Embryonic facial prominence (tissue), 1 donor: Measurements from ENCODE around the gene HSPA5.
"Not testable (repeated sequence)": the region's sequence is repeated elsewhere in the genome, so short reads cannot be mapped to it uniquely, and the experiment has no call there.

Source experiments
- DNase-seq: peaks from one replicate; pipeline ENCODE4 v3.0.0-alpha.2; 2016; ENCODE audit errors: extremely low spot score

The HSPA5 gene

DNA sequence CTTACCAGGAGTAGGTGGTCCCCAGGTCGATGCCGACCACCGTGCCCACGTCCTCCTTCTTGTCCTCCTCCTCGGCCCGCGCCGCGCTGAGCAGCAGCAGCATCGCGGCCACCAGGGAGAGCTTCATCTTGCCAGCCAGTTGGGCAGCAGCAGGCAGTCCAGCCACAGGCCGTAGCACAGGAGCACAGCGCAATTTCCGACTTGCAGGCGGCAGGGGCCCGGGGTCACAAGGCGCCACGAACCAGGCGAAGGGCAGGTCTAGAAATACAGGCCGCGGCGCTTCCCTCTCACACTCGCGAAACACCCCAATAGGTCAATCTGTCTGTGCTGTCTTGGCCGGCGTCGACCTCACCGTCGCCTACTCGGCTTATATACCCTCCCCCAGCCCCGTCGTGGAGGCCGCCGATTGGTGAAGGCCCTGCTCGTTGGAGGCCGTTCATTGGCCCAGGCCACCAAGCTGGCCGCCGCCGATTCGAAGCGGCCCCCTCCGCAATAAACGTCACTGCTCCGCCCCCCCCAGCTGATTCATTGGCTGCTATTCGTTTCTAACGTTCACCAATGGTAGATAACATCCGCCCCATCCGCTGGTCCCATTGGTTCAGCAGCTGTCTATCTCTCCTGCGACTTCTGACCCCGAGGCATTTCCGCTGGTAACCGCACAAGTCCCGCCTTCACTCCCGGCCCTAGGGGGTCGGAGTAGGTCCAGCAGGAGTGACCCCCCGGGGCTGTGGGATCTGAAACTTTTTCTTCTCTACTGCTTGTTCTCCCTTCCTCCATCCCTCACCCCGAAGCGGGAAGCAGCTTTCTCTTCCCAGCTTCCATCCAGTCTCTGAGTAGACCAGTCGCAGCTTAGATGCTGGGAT, at the start of gene HSPA5:
Gene HSPA5 (minus strand): TSS at position 344 of the 863 bp plus-strand sequence. CDS start 217 bp downstream, at position 127.
- DNase-seq = peak; percentile 99

DNA sequence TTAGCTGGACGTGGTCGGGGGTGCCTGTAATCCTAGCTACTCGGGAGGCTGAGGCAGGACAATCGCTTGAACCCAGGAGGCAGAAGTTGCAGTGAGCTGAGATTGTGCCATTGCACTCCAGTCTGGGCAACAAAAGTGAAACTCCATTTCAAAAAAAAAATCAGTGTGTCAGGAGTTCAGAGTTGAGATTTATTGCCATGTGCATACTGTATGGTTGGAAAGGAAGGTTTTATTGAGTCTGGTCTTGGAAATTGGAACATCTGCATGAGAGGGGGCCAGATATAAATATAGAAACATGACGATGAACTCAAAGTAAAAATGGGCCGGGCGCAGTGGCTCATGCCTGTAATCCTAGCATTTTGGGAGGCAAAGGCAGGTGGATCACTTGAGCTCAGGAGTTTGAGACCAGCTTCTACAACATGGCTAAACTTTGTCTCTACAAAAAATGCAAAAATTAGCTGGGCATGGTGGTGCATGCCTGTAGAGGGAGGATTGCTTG, 45.8 kb upstream of the HSPA5 start:
- DNase-seq = not testable (repeated sequence)

DNA sequence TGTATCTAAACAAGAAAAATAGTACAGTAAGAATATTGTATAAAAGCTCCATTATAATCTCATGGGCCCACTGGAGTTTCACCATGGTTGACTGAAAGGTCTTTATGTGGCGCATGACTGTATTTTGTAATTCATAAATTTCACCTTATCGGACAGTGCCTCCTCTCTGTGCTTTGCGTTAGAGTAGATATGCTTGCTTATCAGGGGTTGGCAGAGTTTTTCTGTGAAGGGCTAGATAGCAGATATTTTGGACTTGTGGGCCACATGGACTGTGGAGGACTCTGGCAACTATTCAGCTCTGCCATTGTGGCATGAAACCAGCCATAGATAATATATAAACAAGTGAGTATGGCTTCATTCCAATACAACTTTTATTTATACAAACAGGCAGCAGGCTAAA, 43.7 kb upstream of the HSPA5 start:
- no peak for DNase-seq

DNA sequence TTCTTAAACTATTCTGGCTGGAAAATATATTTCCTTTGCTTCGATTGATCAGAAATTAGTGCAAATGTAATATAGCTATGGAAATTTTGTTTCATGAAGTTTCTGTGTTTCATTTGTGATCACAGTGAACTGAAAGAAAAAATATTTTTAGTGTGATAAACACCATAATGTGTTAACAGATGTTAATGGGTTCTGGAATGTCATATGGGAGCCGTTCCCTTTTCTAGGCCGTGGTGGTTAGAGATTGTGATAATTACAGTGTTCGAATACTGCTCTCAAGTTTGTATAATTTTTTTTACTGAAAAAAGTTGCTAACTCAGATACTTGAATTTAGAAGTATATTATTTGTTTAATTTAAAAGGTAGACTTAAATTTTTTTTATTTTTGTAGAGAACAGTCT, 39.8 kb upstream of the HSPA5 start:
- DNase-seq = no peak

DNA sequence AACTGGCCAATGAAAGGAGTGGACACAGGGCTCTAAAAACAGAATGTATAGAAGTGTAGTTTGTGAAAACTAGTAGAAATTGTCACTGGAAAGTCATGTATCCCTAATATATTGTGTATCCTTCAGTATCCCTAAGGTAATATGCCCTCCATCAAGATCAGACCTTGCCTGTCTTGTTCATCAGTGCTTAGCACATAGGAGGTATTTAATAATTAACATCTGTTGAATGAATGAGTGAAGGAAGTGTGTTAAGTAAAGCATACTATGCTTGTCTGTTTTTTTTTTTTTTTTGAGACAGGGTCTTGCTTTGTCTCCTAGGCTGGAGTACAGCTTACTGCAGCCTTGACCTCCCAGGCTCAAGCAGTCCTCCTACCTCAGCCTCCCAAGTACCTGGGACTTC, 36.3 kb upstream of the HSPA5 start:
- DNase-seq = no peak

DNA sequence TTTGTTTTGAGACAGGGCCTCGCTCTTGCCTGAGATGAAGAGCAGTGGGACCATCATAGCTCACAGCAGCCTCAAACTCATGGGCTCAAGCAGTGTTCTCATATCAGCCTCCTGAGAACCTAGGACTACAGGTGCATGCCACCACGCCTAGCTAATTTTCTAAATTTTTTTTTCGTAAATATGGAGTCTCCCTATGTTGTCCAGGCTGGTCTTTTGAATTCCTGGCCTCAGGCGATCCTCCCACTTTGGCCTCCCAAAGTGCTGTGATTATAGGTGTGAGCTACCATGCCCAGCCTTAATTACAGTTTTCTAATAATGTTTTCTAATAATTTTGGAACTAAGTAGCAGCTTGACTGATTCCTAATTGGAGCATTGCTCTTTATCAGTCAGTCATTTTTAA, 35.6 kb upstream of the HSPA5 start:
- DNase-seq = no peak

DNA sequence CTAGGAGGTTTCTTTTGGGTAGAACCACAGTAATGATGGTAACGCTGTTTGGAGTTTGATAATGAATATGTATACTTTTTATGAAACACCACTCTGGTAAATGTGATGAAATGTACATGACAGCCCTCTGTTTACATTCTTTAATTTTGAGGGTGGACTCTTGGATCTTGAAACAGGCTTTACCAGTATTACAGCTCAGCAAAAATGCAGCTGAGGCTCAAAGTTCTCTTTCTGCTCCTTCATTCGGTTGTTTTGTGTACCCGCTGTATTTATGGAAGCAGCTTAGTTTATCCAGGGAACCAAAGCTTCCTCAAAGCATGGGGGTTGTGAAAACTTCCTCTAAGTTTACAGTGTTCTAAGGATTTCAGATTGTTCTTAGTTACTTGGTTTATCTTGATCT, 31.6 kb upstream of the HSPA5 start:
- DNase-seq = no peak

DNA sequence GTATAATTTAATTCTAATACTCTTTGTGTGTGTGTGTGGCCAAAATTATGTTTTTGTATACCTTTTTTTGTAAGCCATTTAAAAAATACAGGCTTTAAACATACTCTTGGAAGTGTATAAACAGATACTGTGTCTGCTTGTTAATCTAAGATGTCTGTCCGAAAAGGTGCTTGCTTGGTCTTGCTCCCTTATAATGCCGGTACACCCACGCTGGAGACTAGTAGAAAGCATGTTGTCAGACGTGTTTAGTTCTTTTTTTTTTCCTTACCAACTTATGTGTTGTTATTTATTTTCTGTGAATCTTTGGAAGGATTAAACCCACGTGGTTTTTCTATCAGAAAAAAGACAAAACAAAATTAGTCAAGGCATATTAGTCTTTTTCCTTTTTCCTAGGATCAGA, 29.9 kb upstream of the HSPA5 start:
- DNase-seq = no peak

DNA sequence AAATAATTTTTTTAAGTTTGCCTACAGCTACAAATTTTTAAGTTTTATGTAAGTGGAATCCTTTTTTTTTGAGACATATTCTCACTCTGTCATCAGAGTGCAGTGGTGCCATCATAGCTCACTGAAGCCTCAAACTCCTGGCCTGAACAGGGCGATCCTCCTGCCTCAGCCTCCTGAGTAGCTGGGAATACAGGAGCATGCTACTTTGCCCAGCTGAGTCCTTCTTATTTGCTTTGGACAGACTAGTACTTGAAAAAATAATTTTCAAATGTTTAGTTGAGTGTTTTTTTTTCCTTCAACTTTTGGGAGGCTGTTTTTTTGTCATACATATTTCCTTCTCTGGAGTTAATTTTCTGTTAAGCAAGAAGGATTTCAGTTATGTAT, 27.9 kb upstream of the HSPA5 start:
- DNase-seq = no peak

DNA sequence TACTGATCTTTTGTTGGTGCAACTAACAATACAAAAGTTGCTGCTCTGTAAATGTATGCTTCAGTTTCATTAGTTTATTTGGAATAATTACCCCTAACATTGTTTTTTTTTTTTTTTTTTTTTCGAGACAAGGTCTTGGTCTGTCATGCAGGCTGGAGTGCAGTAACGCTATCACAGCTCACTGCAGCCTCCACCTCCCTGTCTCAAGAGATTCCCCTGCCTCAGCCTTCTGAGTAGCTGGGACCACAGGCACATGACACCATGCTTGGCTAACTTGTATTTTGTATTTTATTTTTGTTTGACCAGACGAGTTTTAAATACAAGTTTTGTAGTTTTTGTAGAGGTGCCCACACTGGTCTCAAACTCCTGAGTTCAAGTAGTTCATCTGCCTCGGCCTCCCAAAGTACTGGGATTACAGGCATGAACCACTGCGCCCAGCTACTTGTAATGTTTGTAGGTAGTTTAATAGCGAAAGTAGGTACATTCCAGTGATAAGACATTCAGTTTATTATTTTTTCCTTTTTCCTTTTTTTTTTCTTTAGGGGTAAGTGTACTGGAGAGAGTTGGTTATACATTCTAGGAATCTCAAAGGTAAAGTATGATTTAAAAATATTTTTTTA, 27.4 kb upstream of the HSPA5 start:
- no peak for DNase-seq

DNA sequence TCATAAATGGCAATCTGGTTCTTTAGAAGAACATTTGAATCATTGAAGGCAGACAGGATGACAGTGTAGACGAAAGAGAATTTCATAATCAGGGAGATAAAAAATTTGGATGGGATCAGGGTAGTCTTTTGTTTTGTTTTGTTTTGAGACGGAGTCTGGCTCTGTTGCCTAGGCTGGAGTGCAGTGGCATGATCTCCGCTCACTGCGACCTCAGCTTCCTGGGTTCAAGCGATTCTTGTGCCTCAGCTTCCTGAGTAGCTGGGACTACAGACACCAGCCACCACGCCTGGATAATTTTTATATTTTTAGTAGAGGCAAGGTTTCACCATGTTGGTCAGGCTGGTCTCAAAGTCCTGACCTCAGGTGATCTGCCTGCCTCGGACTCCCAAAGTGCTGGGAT, 22.9 kb upstream of the HSPA5 start:
- DNase-seq = not testable (repeated sequence)

DNA sequence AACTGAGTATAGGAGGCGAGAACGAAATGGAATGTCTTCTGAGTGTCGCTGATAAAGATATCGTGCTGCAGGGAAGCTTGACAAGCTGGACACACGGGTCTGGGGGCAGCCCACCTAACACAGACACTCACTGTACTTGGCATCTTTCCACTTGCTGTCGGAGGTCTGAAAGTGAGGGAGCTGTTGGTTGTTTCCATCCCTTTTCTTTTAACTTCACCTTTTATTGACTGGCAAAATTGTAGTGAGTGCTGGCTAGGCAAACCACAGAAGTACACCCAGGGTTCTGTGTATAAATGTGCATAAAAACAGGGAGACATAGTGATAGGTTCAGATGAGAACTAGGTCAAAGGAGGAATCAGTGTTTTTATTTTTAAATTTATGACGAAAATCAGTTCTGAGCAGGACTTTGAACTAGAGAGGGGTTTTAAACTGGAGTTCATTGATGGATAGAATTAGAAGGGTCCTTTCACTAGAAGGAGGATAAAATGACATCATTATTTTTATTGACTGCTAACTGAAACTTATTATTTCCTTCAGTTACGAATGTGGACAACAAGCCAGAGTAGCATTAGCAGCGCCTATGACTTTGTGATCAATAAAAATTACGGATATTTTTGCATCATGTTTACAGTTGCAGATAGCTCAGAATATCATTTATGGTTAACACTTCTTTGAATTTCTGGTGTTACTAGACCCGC, 21.3 kb upstream of the HSPA5 start:
- no peak for DNase-seq

DNA sequence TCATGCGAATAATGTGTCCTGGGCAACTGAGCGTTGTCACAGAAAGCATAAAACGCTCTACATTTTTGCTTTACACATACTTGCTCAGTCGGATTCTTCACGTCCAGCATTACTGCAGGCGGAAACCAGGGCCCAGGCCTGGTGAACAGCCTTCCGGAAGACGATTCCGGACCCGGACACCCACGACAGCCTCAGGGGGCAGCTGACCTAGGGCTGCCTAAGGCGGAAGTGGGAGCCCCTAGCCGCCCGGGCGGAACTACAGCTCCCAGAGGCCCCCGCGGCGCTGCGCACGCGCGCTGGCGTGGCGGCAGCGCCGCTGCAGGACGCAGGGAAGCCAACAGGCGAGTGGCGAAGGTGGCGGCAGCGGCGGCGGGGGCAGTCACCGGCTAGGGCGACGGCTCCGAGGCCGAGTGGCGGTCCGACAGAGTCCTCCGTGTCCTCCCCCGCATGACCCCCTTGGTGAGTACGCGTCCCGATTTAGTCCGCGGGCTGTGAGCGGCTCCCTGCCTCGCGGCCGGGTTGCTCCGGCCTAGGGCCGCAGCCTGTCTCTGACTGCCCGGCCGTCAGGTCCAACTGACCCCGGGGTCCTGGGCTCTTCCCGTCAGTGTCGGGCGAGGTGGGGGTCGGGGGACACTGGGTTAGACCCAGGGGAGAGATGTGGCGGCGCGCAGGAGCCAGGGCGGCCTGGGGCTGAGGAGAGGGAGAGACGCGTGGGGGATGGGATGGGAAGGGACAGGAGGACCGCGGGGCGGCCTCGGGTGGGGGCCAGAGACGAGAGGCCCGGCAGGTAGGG, 20.6 kb upstream of the HSPA5 start, which contains the start of gene GAPVD1:
Gene GAPVD1 (plus strand): TSS at position 326 of the 793 bp plus-strand sequence. CDS start 37,096 bp downstream, outside the sequence.
- DNase-seq = peak; percentile 53

DNA sequence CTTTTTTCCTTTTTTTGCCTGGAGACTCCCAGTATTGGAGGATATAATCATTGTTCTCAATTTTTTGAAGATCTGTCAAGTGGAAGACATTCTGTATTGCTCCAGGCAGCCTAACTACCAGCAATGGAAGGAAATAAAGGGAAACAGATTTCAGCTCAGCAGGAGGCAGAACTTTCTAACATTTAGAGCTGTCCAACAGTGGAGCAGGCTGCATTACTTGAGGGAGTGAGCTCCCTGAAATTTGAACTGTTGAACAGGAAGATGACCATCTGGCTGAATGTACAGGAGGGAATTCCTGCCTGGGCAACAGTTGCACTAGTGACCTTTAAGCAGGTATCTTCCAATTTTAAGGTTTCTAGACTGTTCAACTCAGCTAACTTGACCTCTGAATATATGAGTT, 19.4 kb upstream of the HSPA5 start:
- no peak for DNase-seq

DNA sequence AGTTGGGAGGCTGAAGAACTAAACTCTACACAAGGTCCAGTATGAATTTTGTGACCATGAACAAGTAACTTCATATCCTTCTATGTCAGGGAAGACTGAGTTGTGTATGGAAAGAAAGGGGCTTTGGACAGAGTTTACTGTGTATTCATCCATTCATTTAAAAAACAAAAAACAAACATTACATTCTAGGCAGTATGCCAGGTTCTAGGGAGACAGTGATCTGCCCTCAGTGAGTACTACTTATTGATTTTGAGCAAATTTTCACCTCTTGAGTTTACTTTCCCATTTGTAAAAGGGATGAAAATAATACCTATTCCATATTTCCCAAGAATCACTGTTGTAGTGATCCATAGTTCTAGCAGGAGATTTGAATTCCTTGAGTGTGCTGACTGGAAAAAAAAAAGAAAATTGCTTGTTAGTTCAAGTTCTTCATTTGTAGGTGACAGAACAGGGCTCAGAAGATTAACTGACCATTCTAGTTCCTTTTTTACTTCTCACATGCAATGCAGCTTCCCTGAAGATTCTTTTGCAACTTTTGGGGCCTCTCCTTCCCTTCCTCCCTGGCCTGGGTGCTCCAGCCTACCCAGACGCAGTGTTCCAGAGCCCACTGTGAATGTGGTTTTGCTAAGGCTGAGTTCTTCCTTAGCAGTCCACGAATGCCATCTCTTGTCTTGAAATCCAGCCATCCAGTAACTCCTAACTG, 17.8 kb upstream of the HSPA5 start:
- no peak for DNase-seq

DNA sequence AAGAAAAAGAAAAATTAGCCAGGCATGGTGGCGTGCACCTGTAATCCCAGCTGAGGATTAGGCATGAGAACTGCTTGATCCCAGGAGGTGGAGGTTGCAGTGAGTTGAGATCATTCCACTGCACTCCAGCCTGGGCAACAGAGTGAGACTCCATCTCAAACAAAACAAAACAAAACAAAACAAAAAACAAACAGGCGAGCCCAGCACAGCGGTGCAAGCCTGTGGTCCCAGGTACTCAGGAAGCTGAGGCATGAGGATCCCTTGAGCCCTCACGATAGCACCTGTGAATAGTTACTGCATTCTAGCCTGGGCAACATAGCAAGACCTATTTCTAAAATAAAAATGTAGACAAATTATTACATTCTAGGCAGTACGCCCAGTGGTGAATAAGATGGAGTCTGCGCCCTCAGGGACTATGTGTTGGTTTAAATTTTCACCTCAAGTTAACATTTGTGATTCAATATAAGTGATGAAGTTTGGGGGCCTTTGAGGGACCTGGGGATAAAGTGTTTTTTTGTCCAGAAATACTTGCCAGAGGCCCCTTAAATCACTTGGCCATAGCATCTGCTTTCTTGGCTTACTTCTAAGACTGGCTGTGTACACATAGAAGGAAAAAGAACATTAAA, 17.1 kb upstream of the HSPA5 start:
- DNase-seq = no peak

DNA sequence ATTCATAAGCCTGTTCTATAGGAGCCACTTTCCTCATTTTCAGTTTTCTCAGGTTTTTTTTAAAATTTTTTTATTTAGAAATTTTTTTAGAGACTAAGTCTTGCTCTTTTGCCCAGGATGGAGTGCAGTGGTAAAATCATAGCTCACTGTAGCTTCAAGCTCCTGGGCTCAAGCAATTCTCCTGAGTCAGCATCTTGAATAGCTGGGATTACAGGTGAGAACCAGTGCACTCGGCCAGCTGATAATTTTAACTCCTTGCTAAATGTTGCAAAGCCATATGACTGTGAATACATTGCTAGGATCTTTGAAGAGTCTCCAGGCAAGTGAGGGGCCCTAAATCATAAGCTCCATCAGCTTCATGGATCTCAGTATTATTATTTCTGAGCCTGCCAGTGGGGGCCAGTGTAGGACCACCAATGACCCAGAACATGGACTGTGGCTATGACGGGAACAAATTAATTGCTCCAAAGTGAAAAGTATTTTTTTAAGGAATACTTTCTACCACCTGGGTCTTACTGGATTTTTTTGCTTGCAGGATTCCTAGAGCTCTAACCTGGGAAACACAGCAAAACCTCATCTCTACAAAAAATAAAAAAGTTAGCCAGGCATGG, 14.7 kb upstream of the HSPA5 start:
- DNase-seq = no peak

DNA sequence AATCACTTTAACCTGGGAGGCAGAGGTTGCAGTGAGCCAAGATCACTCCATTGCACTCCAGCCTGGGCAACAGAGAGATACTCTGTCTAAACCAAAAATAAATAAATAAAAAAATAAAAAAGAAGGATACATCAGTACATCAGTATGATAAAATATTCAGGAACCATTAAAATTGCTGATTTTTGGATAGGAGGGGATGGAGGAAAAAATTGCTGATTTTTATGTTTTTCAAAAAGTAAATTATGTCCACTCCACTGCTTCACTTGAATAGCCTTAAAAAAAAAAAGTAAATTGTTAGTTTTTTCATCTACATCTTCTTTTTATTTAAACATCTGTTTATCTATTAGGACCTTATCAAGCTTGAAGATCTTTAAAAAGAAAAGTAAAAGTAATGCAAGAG, 13.1 kb upstream of the HSPA5 start:
- DNase-seq = no peak

DNA sequence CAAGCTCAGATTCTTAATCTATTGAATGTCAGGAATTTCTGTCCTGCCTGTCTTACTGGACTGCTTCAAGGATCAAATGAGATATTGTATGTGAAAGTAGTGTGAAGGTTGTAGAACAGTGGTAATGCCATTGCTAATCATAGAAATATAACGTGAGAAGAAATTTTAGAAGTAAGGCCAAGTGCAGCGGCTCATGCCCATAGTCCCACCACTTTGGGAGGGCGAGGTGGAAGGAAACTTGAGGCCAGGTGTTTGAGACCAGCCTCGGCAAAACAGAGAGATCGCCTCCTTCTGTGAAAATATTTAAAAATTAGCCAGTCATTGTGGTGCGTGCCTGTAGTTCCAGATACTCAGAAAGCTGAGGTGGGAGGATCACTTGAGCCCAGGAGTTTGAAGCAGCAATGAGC, 5.1 kb upstream of the HSPA5 start:
- DNase-seq = no peak

DNA sequence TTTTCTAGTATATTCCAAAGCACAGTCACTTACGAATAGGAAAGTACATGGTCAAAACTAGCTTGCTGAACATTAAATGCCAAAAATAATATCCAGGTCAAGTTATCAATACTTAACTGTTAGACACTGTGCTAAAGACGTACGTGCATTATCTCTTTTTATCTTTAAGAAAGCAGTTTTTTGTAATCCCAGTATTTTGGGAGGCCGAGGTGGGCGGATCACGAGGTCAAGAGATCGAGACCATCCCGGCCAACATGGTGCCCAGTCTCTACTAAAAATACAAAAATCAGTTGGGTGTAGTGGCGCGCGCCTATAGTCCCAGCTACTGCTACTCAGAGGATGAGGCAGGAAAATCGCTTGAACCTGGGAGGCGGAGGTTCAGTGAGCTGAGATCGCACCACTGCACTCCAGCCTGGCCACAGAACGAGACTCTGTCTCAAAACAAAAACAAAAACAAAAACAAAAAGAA, 2.7 kb upstream of the HSPA5 start:
- DNase-seq = no peak
